ENCODE data around the gene ELAVL1.

DNA sequence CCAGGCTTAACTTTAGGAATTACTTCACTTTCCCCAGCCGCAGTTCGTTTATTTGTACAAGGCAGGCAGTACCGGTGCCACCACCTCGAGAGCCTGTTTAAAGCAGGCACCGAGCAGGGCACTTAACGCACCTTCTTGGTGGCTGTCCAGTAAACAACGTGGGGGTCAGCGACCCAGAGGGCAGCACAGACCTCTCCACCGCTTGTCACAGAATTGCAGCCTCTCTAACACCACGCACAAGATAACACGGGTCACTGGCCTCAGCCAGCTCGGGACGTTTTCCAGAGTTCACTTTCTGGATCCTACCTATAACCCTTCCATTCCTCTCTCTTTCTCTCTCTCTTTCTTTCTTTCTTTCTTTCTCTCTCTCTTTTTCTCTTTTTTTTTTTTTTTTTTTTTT, 16.8 kb upstream of the ELAVL1 start:
- TF ChIP-seq, protein P1, sequence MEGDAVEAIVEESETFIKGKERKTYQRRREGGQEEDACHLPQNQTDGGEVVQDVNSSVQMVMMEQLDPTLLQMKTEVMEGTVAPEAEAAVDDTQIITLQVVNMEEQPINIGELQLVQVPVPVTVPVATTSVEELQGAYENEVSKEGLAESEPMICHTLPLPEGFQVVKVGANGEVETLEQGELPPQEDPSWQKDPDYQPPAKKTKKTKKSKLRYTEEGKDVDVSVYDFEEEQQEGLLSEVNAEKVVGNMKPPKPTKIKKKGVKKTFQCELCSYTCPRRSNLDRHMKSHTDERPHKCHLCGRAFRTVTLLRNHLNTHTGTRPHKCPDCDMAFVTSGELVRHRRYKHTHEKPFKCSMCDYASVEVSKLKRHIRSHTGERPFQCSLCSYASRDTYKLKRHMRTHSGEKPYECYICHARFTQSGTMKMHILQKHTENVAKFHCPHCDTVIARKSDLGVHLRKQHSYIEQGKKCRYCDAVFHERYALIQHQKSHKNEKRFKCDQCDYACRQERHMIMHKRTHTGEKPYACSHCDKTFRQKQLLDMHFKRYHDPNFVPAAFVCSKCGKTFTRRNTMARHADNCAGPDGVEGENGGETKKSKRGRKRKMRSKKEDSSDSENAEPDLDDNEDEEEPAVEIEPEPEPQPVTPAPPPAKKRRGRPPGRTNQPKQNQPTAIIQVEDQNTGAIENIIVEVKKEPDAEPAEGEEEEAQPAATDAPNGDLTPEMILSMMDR (IDR thresholded peaks at IDR 0.05): no peak
- TF ChIP-seq POLR2A (IDR thresholded peaks at IDR 0.05): no peak

All from adrenal gland (tissue), 5 donors.